Right lung (tissue), 5 donors: ENCODE results near the gene PTPRT. TPM values are rescaled to one million over a fixed set of nuclear protein-coding genes. Genes with fewer than 3 reads are reported as not detected.

Source experiments
- DNase-seq, 2 donors: peaks; one replicate each; pipeline ENCODE4 v3.0.0-alpha.2; 2013
- polyA plus RNA-seq, 5 donors: library from polyadenylated mRNA; unstranded; fragments of 120-200 nt; gene quantifications; one replicate each; pipeline versions ENCODE4 v1.2.1 to v1.2.3, GENCODE V29; 2013; ENCODE audit warnings: inconsistent platforms in 1 of 5, low replicate concordance in 1 of 5; ENCODE audit not compliant: insufficient read length in 5 of 5, insufficient read depth in 1 of 5

The PTPRT gene
- polyA plus RNA-seq, 5 donors = 0.27 to 2.7 (median 1.6) TPM

- DNase-seq = no peak
These were observed 717.5 kb downstream of the PTPRT start for GRCh38 chr20:42472198-42472597.

- DNase-seq = no peak
These were observed 727.6 kb downstream of the PTPRT start for GRCh38 chr20:42461965-42462593.

- DNase-seq = no peak
These were observed 728.4 kb downstream of the PTPRT start for GRCh38 chr20:42461291-42461690.

- DNase-seq = no peak
These were observed 742.4 kb downstream of the PTPRT start for GRCh38 chr20:42447270-42447669.

- DNase-seq = no peak
These were observed 744.9 kb downstream of the PTPRT start for GRCh38 chr20:42444799-42445198.

- no peak for DNase-seq
These were observed 746.5 kb downstream of the PTPRT start for GRCh38 chr20:42443200-42443599.

GRCh38 chr20:42442716-42443115 lies 747.0 kb downstream of the PTPRT start:
- no peak for DNase-seq

GRCh38 chr20:42441864-42442331 lies 747.8 kb downstream of the PTPRT start:
- DNase-seq = no peak

GRCh38 chr20:42441196-42441863 lies 748.4 kb downstream of the PTPRT start:
- DNase-seq = no peak

- DNase-seq = no peak
These were observed 754.5 kb downstream of the PTPRT start for GRCh38 chr20:42435230-42435629.

- peak in 1 of 2 donors; percentile 23 for DNase-seq
These were observed 757.0 kb downstream of the PTPRT start for GRCh38 chr20:42432496-42433334.

GRCh38 chr20:42430598-42430997 lies 759.1 kb downstream of the PTPRT start:
- no peak for DNase-seq

- DNase-seq = no peak
These were observed 759.8 kb downstream of the PTPRT start for GRCh38 chr20:42429761-42430458.

GRCh38 chr20:42419814-42420532 lies 769.7 kb downstream of the PTPRT start:
- no peak for DNase-seq

- DNase-seq = no peak
These were observed 782.9 kb downstream of the PTPRT start for GRCh38 chr20:42406826-42407225.

GRCh38 chr20:42402455-42402854 lies 787.3 kb downstream of the PTPRT start:
- DNase-seq = no peak

GRCh38 chr20:42401613-42402012 lies 788.1 kb downstream of the PTPRT start:
- DNase-seq = no peak

- DNase-seq = peak; percentile 6 to 26
These were observed 789.9 kb downstream of the PTPRT start for GRCh38 chr20:42399802-42400201.

GRCh38 chr20:42392442-42392841 lies 797.3 kb downstream of the PTPRT start:
- peak; percentile 54 to 69 for DNase-seq

GRCh38 chr20:42391807-42392206 lies 797.9 kb downstream of the PTPRT start:
- DNase-seq = no peak

GRCh38 chr20:42380287-42380686 lies 809.4 kb downstream of the PTPRT start:
- no peak for DNase-seq
